ENCODE results near the gene CKAP2L.

The CKAP2L gene

GRCh38 chr2:112723995-112724394, 40.4 kb downstream of the CKAP2L start:
- no peak for TF ChIP-seq REST (IDR thresholded peaks at IDR 0.05; ENCODE audit: low read depth)
- TF ChIP-seq USF1 (IDR thresholded peaks at IDR 0.05): no peak
- TF ChIP-seq TEAD4 (IDR thresholded peaks at IDR 0.05): no peak
- no peak for TF ChIP-seq TCF12 (IDR thresholded peaks at IDR 0.05; ENCODE audit: low read depth)
- TF ChIP-seq NFIC (IDR thresholded peaks at IDR 0.05): no peak
- TF ChIP-seq FOXM1 (IDR thresholded peaks at IDR 0.05; ENCODE audit: borderline replicate concordance, low read depth): no peak
- no peak for TF ChIP-seq EGR1 (IDR thresholded peaks at IDR 0.05)
- TF ChIP-seq RAD21 (IDR thresholded peaks at IDR 0.05; ENCODE audit: low read depth): no peak

- no peak for TF ChIP-seq NFIC (IDR thresholded peaks at IDR 0.05)
These were observed 40.9 kb downstream of the CKAP2L start for GRCh38 chr2:112723547-112723940.

- TF ChIP-seq EP300 (IDR thresholded peaks at IDR 0.05; ENCODE audit: borderline replicate concordance): no peak
- TF ChIP-seq FOXM1 (IDR thresholded peaks at IDR 0.05; ENCODE audit: borderline replicate concordance, low read depth): no peak
- TF ChIP-seq USF1 (IDR thresholded peaks at IDR 0.05): no peak
- no peak for TF ChIP-seq EGR1 (IDR thresholded peaks at IDR 0.05)
- TF ChIP-seq TEAD4 (IDR thresholded peaks at IDR 0.05): no peak
- no peak for TF ChIP-seq CEBPB (IDR thresholded peaks at IDR 0.05)
- no peak for TF ChIP-seq NFIC (IDR thresholded peaks at IDR 0.05)
- TF ChIP-seq TCF12 (IDR thresholded peaks at IDR 0.05; ENCODE audit: low read depth): no peak
- TF ChIP-seq RAD21 (IDR thresholded peaks at IDR 0.05; ENCODE audit: low read depth): no peak
- TF ChIP-seq CREB1 (IDR thresholded peaks at IDR 0.05; ENCODE audit: low read depth): no peak
- no peak for TF ChIP-seq REST (IDR thresholded peaks at IDR 0.05; ENCODE audit: low read depth)
- no peak for TF ChIP-seq MAX (IDR thresholded peaks at IDR 0.05)
- no peak for TF ChIP-seq TAF1 (IDR thresholded peaks at IDR 0.05; ENCODE audit: low read depth)
- TF ChIP-seq ZBTB7A (IDR thresholded peaks at IDR 0.05; ENCODE audit: low read depth): no peak
- no peak for TF ChIP-seq YY1 (IDR thresholded peaks at IDR 0.05; ENCODE audit: low read depth)
These were observed 41.4 kb downstream of the CKAP2L start for GRCh38 chr2:112722816-112723546.

- TF ChIP-seq MAX (IDR thresholded peaks at IDR 0.05) (no peak), USF1 (IDR thresholded peaks at IDR 0.05) (no peak), TEAD4 (IDR thresholded peaks at IDR 0.05) (no peak), YY1 (IDR thresholded peaks at IDR 0.05; ENCODE audit: low read depth) (no peak), CREB1 (IDR thresholded peaks at IDR 0.05; ENCODE audit: low read depth) (no peak), ZBTB7A (IDR thresholded peaks at IDR 0.05; ENCODE audit: low read depth) (no peak), TCF12 (IDR thresholded peaks at IDR 0.05; ENCODE audit: low read depth) (no peak), FOXM1 (IDR thresholded peaks at IDR 0.05; ENCODE audit: borderline replicate concordance, low read depth) (no peak), EP300 (IDR thresholded peaks at IDR 0.05; ENCODE audit: borderline replicate concordance) (no peak), NFIC (IDR thresholded peaks at IDR 0.05) (no peak), CEBPB (IDR thresholded peaks at IDR 0.05) (no peak), EGR1 (IDR thresholded peaks at IDR 0.05) (no peak), REST (IDR thresholded peaks at IDR 0.05; ENCODE audit: low read depth) (no peak), RAD21 (IDR thresholded peaks at IDR 0.05; ENCODE audit: low read depth) (no peak), TAF1 (IDR thresholded peaks at IDR 0.05; ENCODE audit: low read depth) (no peak)
These were observed 42.4 kb downstream of the CKAP2L start for GRCh38 chr2:112721819-112722522.
